H1 (cell line): ENCODE data around the gene MARS1. TPM values are rescaled to one million over a fixed set of nuclear protein-coding genes. Genes with fewer than 3 reads are reported as not detected.

ENCODE experiments used
- CTCF ChIA-PET: fragments of 300-600 bp; sonication (Branson Sonifier 250); formaldehyde crosslinking; loops from one replicate; lab custom pipeline; 2021; ENCODE audit not compliant: partially characterized antibody; lab: Charles Lee
- POLR2A ChIA-PET: fragments of 300-600 bp; sonication (Branson Sonifier 250); formaldehyde crosslinking; loops from one replicate; lab custom pipeline; 2021; ENCODE audit warnings: inconsistent platforms; ENCODE audit not compliant: partially characterized antibody; lab: Charles Lee
- DNase-seq, 2 experiments: peaks; one replicate each; pipeline versions ENCODE4 v3.0.0 to v3.0.0-alpha.2; 2010 to 2022; ENCODE audit warnings: low spot score in 2 of 2, low read depth in 1 of 2, mixed read lengths in 1 of 2
- FAIRE-seq: peaks from 2 replicates; lab custom pipeline; 2011; peaks lifted over from hg19 to GRCh38; lab: Jason Lieb, UNC
- H2AFZ ChIP-seq: 2 replicates; pipeline ENCODE4 v1.8.1; 2012; ENCODE audit warnings: low read length, inconsistent platforms
- H2AK5ac ChIP-seq: 2 replicates; pipeline ENCODE4 v1.6.1; 2013; ENCODE audit warnings: low read depth, low read length
- H2BK120ac ChIP-seq: replicated peaks from 2 replicates; pipeline ENCODE3; 2013; ENCODE audit warnings: low read depth, low read length, inconsistent platforms
- H2BK12ac ChIP-seq: 2 replicates; pipeline ENCODE4 v1.6.1; 2013; ENCODE audit warnings: low read depth, low read length
- H2BK15ac ChIP-seq: 2 replicates; pipeline ENCODE4 v1.6.1; 2013; ENCODE audit warnings: low read length
- H2BK20ac ChIP-seq: 2 replicates; pipeline ENCODE4 v1.6.1; 2013; ENCODE audit warnings: low read length
- H2BK5ac ChIP-seq: 2 replicates; pipeline ENCODE4 v1.6.1; 2013; ENCODE audit warnings: low read depth, low read length
- H3K14ac ChIP-seq: 2 replicates; pipeline ENCODE4 v1.6.1; 2013; ENCODE audit warnings: inconsistent platforms; ENCODE audit not compliant: insufficient read length
- H3K18ac ChIP-seq: 2 replicates; pipeline ENCODE4 v1.6.1; 2013; ENCODE audit warnings: low read length; ENCODE audit errors: extremely low read depth
- H3K23ac ChIP-seq: 2 replicates; pipeline ENCODE4 v1.6.1; 2013; ENCODE audit warnings: inconsistent platforms; ENCODE audit not compliant: insufficient read length
- H3K23me2 ChIP-seq: 2 replicates; pipeline ENCODE4 v1.6.1; 2013; ENCODE audit warnings: low read depth, low read length
- H3K27ac ChIP-seq: 2 replicates; pipeline ENCODE4 v1.6.1; 2011; ENCODE audit warnings: low read depth, low read length, inconsistent platforms
- H3K27me3 ChIP-seq, 4 experiments: replicated peaks in 1 of 4; 1 replicate in 1 of 4; 2 replicates in 3 of 4; pipeline versions ENCODE4 v1.6.1 to v1.8.1; 2011 to 2013; ENCODE audit warnings: low read length in 3 of 4, mild to moderate bottlenecking in 3 of 4, inconsistent platforms in 2 of 4, mixed read lengths in 2 of 4, moderate library complexity in 1 of 4; ENCODE audit not compliant: control insufficient read depth in 3 of 4, insufficient read depth in 3 of 4; ENCODE audit errors: extremely low read depth in 1 of 4
- H3K36me3 ChIP-seq, 4 experiments: 2 replicates each; pipeline versions ENCODE4 v1.6.1 to v1.8.1; 2011 to 2013; ENCODE audit warnings: mild to moderate bottlenecking in 4 of 4, low read length in 3 of 4, moderate library complexity in 2 of 4, control low read depth in 1 of 4, inconsistent platforms in 1 of 4; ENCODE audit not compliant: insufficient read depth in 4 of 4, control insufficient read depth in 2 of 4
- H3K4ac ChIP-seq: replicated peaks from 2 replicates; pipeline ENCODE3; 2013; ENCODE audit warnings: low read length, low read depth, mixed read lengths, inconsistent platforms; ENCODE audit not compliant: insufficient read length
- H3K4me1 ChIP-seq, 4 experiments: replicated peaks in 1 of 4; 1 replicate in 1 of 4; 2 replicates in 3 of 4; pipeline versions ENCODE4 v1.6.1 to v1.8.1; 2011 to 2013; ENCODE audit warnings: low read length in 3 of 4, inconsistent platforms in 2 of 4, mixed read lengths in 1 of 4; ENCODE audit not compliant: insufficient read depth in 4 of 4, control insufficient read depth in 3 of 4
- H3K4me2 ChIP-seq, 2 experiments: 2 replicates each; pipeline versions ENCODE4 v1.6.1 to v1.8.1; 2011 to 2013; ENCODE audit warnings: low read depth in 2 of 2, low read length in 2 of 2, control low read depth in 1 of 2, inconsistent platforms in 1 of 2, mild to moderate bottlenecking in 1 of 2; ENCODE audit not compliant: insufficient read depth in 1 of 2
- H3K4me3 ChIP-seq, 4 experiments: fragments of 200-600, 300-600 bp in 1 of 4; sonication (generic), shearing (Covaris generic), sonication (Bioruptor Twin) in 1 of 4; 2 replicates each; pipeline versions ENCODE4 v1.5.1 to v1.8.1; 2011 to 2016; ENCODE audit warnings: low read length in 4 of 4, low read depth in 3 of 4, control low read depth in 2 of 4, inconsistent platforms in 2 of 4, mild to moderate bottlenecking in 2 of 4, mixed read lengths in 1 of 4, moderate library complexity in 1 of 4; ENCODE audit not compliant: insufficient read depth in 2 of 4; ENCODE audit errors: extremely low read depth in 1 of 4
- H3K56ac ChIP-seq: replicated peaks from 2 replicates; pipeline ENCODE3; 2013; ENCODE audit warnings: low read depth, mild to moderate bottlenecking, mixed read lengths, low read length, inconsistent platforms; ENCODE audit not compliant: insufficient read length
- H3K79me1 ChIP-seq: 2 replicates; pipeline ENCODE4 v1.6.1; 2013; ENCODE audit warnings: low read depth, low read length, control low read depth
- H3K79me2 ChIP-seq, 2 experiments: 2 replicates each; pipeline versions ENCODE4 v1.6.1 to v1.8.1; 2012 to 2013; ENCODE audit warnings: low read length in 2 of 2, mild to moderate bottlenecking in 2 of 2, inconsistent platforms in 1 of 2; ENCODE audit not compliant: insufficient read depth in 2 of 2, control insufficient read depth in 1 of 2
- H3K9ac ChIP-seq, 4 experiments: replicated peaks in 1 of 4; 1 replicate in 1 of 4; 2 replicates in 3 of 4; pipeline versions ENCODE4 v1.6.1 to v1.8.1; 2011 to 2013; ENCODE audit warnings: low read depth in 3 of 4, low read length in 3 of 4, control low read depth in 2 of 4, mild to moderate bottlenecking in 2 of 4, moderate library complexity in 2 of 4, inconsistent platforms in 1 of 4; ENCODE audit errors: extremely low read depth in 1 of 4
- H3K9me3 ChIP-seq, 2 experiments: 2 replicates each; pipeline versions ENCODE4 v1.6.1 to v1.8.1; 2012 to 2013; ENCODE audit warnings: mild to moderate bottlenecking in 2 of 2, moderate library complexity in 2 of 2, control low read depth in 1 of 2, inconsistent platforms in 1 of 2, low read depth in 1 of 2, low read length in 1 of 2, mixed read lengths in 1 of 2; ENCODE audit not compliant: insufficient read depth in 2 of 2
- H4K20me1 ChIP-seq, 2 experiments: replicated peaks in 1 of 2; 2 replicates each; pipeline versions ENCODE3 to v1.8.1; 2011 to 2013; ENCODE audit warnings: inconsistent platforms in 2 of 2, low read length in 2 of 2, mild to moderate bottlenecking in 1 of 2; ENCODE audit not compliant: insufficient read depth in 2 of 2, control insufficient read depth in 1 of 2
- H4K5ac ChIP-seq: 2 replicates; pipeline ENCODE4 v1.6.1; 2013; ENCODE audit warnings: low read length, low read depth, mixed read lengths, inconsistent platforms; ENCODE audit not compliant: insufficient read length
- H4K8ac ChIP-seq: 2 replicates; pipeline ENCODE4 v1.8.0; 2013; ENCODE audit warnings: mild to moderate bottlenecking, moderate library complexity, low read length, inconsistent platforms; ENCODE audit not compliant: insufficient read depth; ENCODE audit errors: extremely low read depth
- H4K91ac ChIP-seq: replicated peaks from 2 replicates; pipeline ENCODE3; 2013; ENCODE audit warnings: low read length, mixed read lengths, inconsistent platforms; ENCODE audit not compliant: insufficient read length
- EGR1 ChIP-seq: IDR thresholded peaks from 2 replicates; pipeline ENCODE4 v1.6.1; 2011; ENCODE audit warnings: low read depth, low read length, borderline replicate concordance
- KDM1A ChIP-seq: fragments of 200-600, 300-600 bp; sonication (generic); IDR thresholded peaks from 2 replicates; pipeline ENCODE4 v1.7.1; 2016; ENCODE audit warnings: mild to moderate bottlenecking, low read length, borderline replicate concordance
- RBBP5 ChIP-seq: IDR thresholded peaks from 2 replicates; pipeline ENCODE4 v1.7.1; 2012; ENCODE audit warnings: low read depth, mild to moderate bottlenecking, inconsistent platforms, low read length, moderate library complexity, borderline replicate concordance
- WGBS, 2 experiments: shearing (Covaris generic) in 1 of 2; methylation state at CpG; one replicate each; pipeline versions ENCODE4 v1.1.6 to v1.1.7; 2013 to 2015; ENCODE audit warnings: low lambda C conversion rate in 2 of 2, mixed read lengths in 2 of 2, inconsistent platforms in 1 of 2, low coverage in 1 of 2, missing lambda C conversion rate in 1 of 2; ENCODE audit not compliant: insufficient replicate concordance in 2 of 2, insufficient coverage in 1 of 2, insufficient read length in 1 of 2; ENCODE audit errors: extremely low coverage in 1 of 2, missing lambda C conversion rate in 1 of 2; 5-methylcytosine and 5-hydroxymethylcytosine counted together
- polyA plus RNA-seq, 7 experiments: library from polyadenylated mRNA; depleted of rRNA in 3 of 7; stranded (reverse) in 5 of 7; unstranded in 2 of 7; fragments of >200 nt in 5 of 7; fragments of 200-250 nt in 2 of 7; gene quantifications; 1 replicate in 5 of 7; 2 replicates in 1 of 7; 4 replicates in 1 of 7; pipeline versions ENCODE4 v1.2.1 to v1.2.3, GENCODE V29; 2011 to 2013; ENCODE audit warnings: missing spikeins in 2 of 7, mixed read lengths in 2 of 7
- total RNA-seq: library from RNA; stranded (reverse); fragmentation: NEBNext Ultra II Directional; extraction: Animal tissue kit (Norgen Biotek cat#: 25700); gene quantifications from 2 replicates; pipeline ENCODE4 v1.2.1, GENCODE V29; 2021
- TF ChIP-seq, protein P1 (sequence below): IDR thresholded peaks from 2 replicates; pipeline ENCODE4 v1.6.1; 2012; ENCODE audit warnings: inconsistent platforms

The MARS1 gene
- total and polyA plus RNA-seq, 2 of the 8 experiments (the other 6 are each of a cell fraction or from before 2014, with no cell fraction given) = 194 to 407 TPM

DNA sequence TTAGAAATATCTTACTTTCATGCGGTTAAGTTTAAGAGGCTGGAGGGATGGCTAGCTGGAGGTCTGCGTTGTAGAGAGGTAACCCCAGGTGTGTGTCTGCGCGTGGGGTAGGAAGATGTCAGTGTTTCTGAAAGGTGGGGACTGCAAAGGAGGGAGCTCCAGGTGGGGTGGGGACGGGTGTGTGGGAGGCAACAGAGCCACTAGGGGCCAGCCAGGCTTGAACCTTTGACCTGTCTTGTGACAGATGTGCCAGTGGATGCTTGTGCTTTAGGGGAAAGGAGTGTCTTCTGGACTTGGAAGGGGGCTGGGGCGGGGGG is 27.4 kb upstream of the MARS1 start:
- Histone ChIP-seq H4K91ac (peak overlapping the region; percentile 29), H2AFZ (no peak overlapping the region), H4K5ac (peak overlapping the region; percentile 52), H4K20me1 (no peaks in the 10 kb centered on the region), H3K79me1 (no peaks in the 10 kb centered on the region), H3K4me1 (peaks cover 0 to 21% (median 13%) of the 10 kb centered on the region in 4 experiments; a peak in 6 of 7 replicates), H3K4ac (peak overlapping the region; percentile 87), H2AK5ac (no peak overlapping the region), H2BK12ac (0 out of 2 replicates have a peak overlapping the region, but pooled peaks have one; percentile 39), H3K36me3 (peaks cover 0 to 4% (median 0%) of the 10 kb centered on the region in 4 experiments; a peak in 2 of 8 replicates), H3K27ac (peak overlapping the region; percentile 87; the same call in 1 of the 2 replicates), H3K56ac (no peak overlapping the region), H2BK15ac (peak overlapping the region; percentile 92), H3K27me3 (no peaks in the 10 kb centered on the region), H3K4me3 (peak overlapping the region; percentile 67 to 91 (median 78)), H3K23me2 (peaks cover 11% of the 10 kb centered on the region; the same call in 1 of the 2 replicates), H3K9ac (no peak overlapping the region; a peak in 2 of 7 replicates), H3K4me2 (peak overlapping the region; percentile 84 to 95), H2BK120ac (peak overlapping the region; percentile 34), H4K8ac (no peak overlapping the region), H2BK20ac (0 out of 2 replicates have a peak overlapping the region, but pooled peaks have one; percentile 48), H2BK5ac (peak overlapping the region; percentile 82; the same call in 1 of the 2 replicates), H3K9me3 (no peaks in the 10 kb centered on the region), H3K18ac (peak overlapping the region; percentile 33), H3K23ac (no peak overlapping the region), H3K79me2 (peaks cover 0 to 16% of the 10 kb centered on the region in 2 experiments; a peak in 1 of 4 replicates), H3K14ac (no peak overlapping the region)
- ChIA-PET CTCF (interaction anchor here (0.6 to 18.5 kb wide), 7 partner anchors 19 to 272 kb away, joined by 3 to 478 read pairs (median 3); partner anchors contain the start of genes ARHGAP9, MARS1 and STAC3), POLR2A (interaction anchor here (1.0 to 6.4 kb wide), 8 partner anchors 8 to 237 kb away, joined by 3 to 51 read pairs (median 4); partner anchors contain the start of genes INHBC and SHMT2)
- DNase-seq (no peak), FAIRE-seq (no peak)
- 0% methylated on average over 5 of the region's 6 CpGs; no CpG with 5 or more reads in 1 of the 2 experiments for WGBS, 2 experiments
- TF ChIP-seq RBBP5 = no peak
- TF ChIP-seq, protein P1, sequence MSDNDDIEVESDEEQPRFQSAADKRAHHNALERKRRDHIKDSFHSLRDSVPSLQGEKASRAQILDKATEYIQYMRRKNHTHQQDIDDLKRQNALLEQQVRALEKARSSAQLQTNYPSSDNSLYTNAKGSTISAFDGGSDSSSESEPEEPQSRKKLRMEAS = no peak
- TF ChIP-seq EGR1 = no peak
- no peak for TF ChIP-seq KDM1A
